Testis (tissue), 2 donors: ENCODE data around the gene AUTS2.

Experiments
- CTCF ChIP-seq, 3 experiments: fragments of 450-650 bp in 2 of 3; fragments of 200-600 bp in 1 of 3; sonication (generic) in 1 of 3; IDR thresholded peaks; one replicate each; pipeline ENCODE4 v1.5.1; 2016 to 2019; ENCODE audit warnings: antibody characterized with exemption in 3 of 3, mild to moderate bottlenecking in 2 of 3, moderate library complexity in 1 of 3
- POLR2A ChIP-seq: fragments of 450-650 bp; IDR thresholded peaks from one replicate; pipeline ENCODE4 v1.6.1; 2017; ENCODE audit warnings: antibody characterized with exemption, mild to moderate bottlenecking, moderate library complexity

- no peak for TF ChIP-seq CTCF (IDR thresholded peaks at IDR 0.05)
- no peak for TF ChIP-seq POLR2A
Observed at GRCh38 chr7:70589010-70589409, 990.7 kb downstream of the AUTS2 start.
